ENCODE measurements around the gene MPHOSPH9.

- TF ChIP-seq ZNF274 (IDR thresholded peaks at IDR 0.05; ENCODE audit: low read depth, low read length), result no peak
- TF ChIP-seq YY1 (IDR thresholded peaks at IDR 0.05; ENCODE audit: insufficient read depth, insufficient read length), result no peak
Measured at GRCh38 chr12:123142921-123143735, 89.8 kb downstream of the MPHOSPH9 start.
